HG03066 (cell line): ENCODE results near the gene WNT6.
"Not testable (repeated sequence)": the region's sequence is repeated elsewhere in the genome, so short reads cannot be mapped to it uniquely, and the experiment has no call there.

Source experiments
- ATAC-seq: cut with Tn5 transposase; IDR thresholded peaks from one replicate; pipeline ENCODE4 v1.9.1; 2021; ENCODE audit warnings: low read depth; ENCODE audit not compliant: unreplicated experiment

The WNT6 gene

DNA sequence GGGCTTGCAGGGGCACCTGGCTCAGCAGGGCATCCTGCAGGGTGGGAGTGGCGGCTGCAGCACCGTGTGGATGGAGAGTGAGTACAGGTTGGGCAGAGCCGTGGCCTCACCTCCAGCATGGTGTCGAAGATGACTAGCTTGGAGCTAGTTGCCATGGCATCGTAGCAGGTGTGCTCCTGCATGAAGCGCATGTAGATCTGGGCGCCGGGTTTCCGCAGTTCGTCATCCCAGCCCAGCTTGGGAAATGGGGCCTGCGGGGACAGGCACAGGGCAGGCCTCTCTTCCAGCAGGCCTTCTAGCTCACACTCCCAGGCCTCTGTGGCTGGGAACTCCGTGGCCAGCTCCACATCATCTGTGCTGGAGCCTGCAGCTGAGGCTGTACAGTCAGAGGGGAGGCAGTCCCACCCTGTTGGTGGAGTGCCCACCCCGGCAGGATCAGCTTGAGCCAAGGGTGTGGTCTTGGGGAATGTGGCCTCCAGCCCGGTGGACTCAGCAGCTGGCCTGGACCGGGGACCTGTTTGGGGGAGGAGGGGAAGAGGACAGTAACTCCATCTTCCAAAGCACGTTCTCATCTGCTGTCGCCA, 29.6 kb upstream of the WNT6 start:
- ATAC-seq = no peak

GRCh38 chr2:218830526-218831306, 28.9 kb upstream of the WNT6 start:
- ATAC-seq = no peak

DNA sequence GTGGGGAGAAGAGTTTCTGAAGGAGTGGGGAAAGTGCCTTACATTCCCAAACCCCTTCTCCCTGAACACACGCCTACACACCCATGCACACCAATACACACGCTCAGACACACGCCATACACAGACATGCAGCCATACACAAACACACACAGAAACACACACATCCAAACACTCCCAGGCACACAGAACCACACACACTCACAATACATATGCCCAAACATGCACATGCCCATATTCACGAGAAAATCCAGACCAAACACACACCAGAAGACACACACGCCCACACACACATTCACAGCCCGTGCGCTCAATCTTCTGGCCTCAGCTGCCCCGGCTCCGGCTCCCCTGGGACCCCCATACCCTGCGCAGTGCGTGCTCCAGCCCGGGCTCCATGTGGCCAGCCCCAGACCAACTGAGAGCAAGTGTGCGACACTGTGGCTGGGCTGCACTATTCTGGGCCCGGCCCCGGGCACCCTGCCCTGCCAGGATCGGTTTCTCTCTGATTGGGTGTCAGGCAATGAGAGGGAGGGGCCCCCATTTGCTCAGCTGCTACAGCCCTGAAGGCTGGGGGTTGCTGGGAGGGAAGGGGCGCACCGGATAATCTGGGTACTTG, 28.1 kb upstream of the WNT6 start, which contains the start of gene PRKAG3:
Gene PRKAG3 (minus strand): TSS at position 426 of the 613 bp plus-strand sequence.
- no peak for ATAC-seq

- no peak for ATAC-seq
These were observed 27.5 kb upstream of the WNT6 start for GRCh38 chr2:218832081-218832480.

- no peak for ATAC-seq
These were observed 27.1 kb upstream of the WNT6 start for GRCh38 chr2:218832520-218832919.

DNA sequence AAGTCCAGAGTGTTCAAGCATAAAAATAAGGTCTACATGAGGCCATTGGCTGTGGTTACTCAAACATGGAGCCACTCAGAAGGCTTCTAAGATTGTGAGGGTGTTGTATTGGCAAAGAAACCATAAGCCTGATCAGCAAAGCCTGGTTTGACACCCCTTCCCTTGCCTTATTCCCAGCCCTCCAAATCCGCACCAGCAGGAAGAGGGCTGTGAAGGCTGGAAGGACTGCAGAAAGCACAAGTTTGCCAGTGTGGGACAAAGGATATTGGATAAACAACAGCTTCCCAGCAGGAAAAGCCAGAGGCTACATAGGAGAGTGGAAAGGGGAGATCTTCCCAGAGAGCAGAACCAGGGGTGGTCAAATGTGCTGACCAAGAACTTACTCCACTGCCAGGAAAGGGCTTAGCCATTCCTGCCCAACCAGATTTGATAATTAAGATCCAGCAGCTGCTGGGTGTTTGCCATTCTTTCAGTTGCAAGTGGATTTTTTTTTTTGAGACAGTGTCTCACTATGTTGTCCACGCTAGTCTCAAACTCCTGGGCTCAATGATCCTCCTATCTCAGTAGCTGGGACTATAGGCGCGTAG, 26.5 kb upstream of the WNT6 start:
- no peak for ATAC-seq

- no peak for ATAC-seq
These were observed 24.9 kb upstream of the WNT6 start for GRCh38 chr2:218834685-218835084.

- ATAC-seq = no peak
These were observed 22.1 kb upstream of the WNT6 start for GRCh38 chr2:218837495-218837894.

- ATAC-seq = no peak
These were observed 20.2 kb upstream of the WNT6 start for GRCh38 chr2:218839430-218839829.

DNA sequence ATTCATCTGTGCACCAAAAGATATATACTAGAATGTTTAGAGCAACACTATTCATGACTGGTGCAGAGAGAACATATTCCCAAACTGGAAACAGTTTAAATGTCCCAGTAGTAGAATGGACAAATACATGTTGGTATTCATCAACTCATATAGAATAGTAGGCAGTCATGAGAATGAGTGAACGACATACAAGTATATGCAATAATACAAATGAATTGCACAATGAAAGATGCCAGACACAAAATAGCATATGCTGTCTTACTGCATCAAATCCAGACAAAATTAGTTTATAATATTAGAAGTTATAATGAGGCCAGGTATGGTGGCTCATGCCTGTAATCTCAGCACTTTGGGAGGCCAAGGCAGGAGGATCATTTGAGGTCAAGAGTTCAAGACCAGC, 19.7 kb upstream of the WNT6 start:
- no peak for ATAC-seq

GRCh38 chr2:218844334-218844733, 15.3 kb upstream of the WNT6 start:
- not testable (repeated sequence) for ATAC-seq

GRCh38 chr2:218846963-218847362, 12.6 kb upstream of the WNT6 start:
- not testable (repeated sequence) for ATAC-seq

GRCh38 chr2:218849721-218850120, 9.9 kb upstream of the WNT6 start:
- ATAC-seq = no peak

GRCh38 chr2:218850796-218851195, 8.8 kb upstream of the WNT6 start:
- ATAC-seq = no peak

GRCh38 chr2:218851286-218851685, 8.3 kb upstream of the WNT6 start:
- no peak for ATAC-seq

DNA sequence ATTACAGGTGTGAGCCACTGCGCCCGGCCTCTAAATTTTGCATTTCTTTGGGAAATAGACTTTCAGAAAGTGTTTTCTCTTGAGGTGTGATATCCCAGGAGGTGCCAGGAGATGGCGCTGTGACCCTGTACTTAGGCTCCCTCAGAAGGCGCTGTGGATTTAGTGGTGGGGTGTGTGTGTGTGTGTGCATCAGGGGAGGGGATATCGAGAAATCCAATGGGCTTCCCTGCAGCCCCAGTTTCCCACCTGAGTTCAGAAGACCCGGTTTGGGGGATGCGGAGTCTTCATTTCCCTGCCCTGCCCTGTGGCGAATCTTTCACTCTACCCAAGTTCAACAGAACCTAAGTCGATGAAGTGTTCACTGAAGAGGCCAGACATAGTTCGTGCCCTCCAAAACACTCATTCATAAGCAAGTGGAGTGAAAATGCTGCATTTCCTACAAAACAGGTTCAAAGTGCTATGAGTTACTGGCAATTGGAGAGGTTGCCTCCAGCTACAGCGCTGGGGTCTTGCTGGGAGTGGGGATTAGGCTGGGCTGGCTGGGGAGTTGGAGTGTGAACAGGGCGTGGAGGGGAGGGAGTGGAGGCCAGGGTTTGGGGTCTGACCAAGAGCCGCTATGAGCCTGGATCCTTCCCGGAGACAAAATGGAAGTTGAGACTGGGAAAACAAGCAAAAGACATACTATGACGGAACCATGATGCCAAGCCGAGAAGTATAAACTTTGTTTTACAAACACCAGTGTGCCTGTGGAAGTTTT, 6.5 kb upstream of the WNT6 start:
- no peak for ATAC-seq

- no peak for ATAC-seq
These were observed 5.8 kb upstream of the WNT6 start for GRCh38 chr2:218853766-218854165.

DNA sequence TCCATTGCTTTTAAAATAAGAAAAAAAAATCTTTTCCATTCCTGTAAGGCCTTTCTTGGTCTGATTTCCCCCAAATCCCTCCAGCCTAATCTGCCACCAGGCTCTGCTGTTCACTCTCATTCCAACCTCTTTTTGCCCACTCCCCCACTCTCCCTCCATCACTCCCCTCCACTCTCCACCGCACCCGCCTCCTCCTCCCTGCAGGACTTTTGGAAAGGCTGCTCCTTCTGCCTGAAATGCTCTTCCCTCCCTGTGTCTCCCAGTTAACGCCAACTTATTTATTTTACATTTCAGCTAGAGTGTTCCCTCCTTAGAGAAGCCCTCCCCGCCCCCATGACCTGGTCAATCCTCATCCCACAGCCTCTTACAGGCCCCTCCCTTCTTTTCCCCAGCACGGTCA, 4.7 kb upstream of the WNT6 start:
- no peak for ATAC-seq

GRCh38 chr2:218855305-218856166, 4.1 kb upstream of the WNT6 start:
- no peak for ATAC-seq
